ENCODE measurements around the gene MAP3K20.
"Not testable (repeated sequence)": the region's sequence is repeated elsewhere in the genome, so short reads cannot be mapped to it uniquely, and the experiment has no call there.

Gene MAP3K20

DNA sequence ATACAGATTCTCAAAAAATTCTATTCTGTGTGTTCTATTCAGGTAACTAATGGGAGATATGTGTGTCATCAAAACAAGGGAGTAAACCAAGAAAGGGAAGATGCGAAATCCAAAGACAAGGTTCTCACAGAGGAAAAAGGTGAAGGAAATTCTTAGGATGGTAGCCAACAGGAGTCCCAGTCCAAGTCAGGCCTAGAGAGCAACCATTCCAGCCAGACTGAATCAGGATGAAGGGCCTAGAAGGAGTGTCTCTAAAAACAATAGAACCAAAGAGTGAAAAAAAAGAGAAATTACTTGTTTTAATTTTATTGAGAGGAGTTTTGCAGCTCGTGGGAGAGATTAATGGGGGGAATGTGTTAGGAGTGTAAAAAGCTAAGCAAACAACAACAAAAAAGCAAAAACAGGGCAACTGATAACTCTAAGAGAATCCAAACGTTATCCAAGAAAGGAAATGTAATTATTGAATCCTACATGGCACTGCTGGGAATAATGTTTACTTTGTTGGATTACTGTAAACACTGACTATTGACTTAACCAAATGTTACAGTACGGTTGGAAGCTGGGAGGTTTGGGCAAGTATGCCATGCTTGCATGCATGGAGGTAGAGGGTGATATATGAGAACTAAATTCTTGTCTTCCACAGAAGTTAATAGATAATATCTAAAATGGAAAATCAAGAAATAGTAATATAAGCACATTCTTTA is 12.3 kb downstream of the MAP3K20 start:
- DNase-seq: no peak

- DNase-seq: no peak
These were observed 14.7 kb downstream of the MAP3K20 start for GRCh38 chr2:173090276-173090877.

GRCh38 chr2:173090973-173091660 is 15.5 kb downstream of the MAP3K20 start:
- DNase-seq: no peak

DNA sequence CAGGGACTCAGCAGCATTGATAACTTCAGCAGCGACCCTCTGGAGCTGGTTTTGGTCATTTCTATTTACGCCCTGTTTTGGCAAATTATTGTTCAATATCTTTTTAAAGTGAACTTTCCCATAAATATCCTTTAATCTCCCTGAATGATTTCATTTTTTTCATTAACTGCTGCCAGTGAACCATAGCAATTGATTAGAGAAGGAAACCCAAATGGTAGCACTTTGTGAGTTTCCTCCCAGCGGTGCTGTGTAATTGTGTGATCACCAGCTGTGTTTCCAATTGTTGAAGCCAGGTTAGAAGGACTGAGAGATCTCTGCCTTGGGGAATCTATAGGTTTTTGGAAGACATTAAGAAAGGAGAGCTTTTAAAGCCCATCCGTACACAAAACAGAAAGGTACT is 16.3 kb downstream of the MAP3K20 start:
- no peak for DNase-seq

DNA sequence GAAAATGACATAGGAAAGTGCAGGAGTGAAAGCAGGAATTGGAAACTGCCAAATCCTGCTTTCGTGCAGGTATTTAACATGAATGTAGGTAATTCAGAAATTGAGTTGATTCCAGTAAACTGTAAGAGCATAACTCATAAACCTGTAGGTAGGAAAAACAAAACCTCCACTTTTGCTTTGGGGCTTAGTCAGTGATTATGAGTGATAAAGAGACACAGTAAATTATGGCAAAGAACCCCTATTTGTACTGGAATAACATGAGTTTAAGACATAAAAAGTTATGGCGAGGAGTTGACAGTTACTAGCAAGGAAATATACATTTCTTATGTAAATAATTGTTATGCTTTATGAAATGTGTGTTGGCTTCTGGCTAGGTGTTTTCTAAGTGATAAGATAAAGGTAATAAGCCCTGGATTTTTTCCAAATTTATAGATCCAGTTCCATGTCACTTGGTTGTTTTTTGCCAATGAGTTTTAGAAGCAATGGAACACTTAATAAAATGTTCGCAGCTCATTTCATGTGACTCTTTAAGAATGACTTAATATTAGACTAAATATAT is 17.3 kb downstream of the MAP3K20 start:
- DNase-seq: no peak

DNA sequence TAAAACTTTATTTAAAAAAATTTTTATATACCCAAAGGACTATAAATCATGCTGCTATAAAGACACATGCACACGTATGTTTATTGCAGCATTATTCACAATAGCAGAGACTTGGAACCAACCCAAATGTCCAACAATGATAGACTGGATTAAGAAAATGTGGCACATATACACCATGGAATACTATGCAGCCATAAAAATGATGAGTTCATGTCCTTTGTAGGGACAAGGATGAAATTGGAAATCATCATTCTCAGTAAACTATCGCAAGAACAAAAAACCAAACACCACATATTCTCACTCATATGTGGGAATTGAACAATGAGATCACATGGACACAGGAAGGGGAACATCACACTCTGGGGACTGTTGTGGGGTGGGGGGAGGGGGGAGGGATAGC is 18.0 kb downstream of the MAP3K20 start:
- not testable (repeated sequence) for DNase-seq

GRCh38 chr2:173094731-173095130 is 19.1 kb downstream of the MAP3K20 start:
- no peak for DNase-seq

DNA sequence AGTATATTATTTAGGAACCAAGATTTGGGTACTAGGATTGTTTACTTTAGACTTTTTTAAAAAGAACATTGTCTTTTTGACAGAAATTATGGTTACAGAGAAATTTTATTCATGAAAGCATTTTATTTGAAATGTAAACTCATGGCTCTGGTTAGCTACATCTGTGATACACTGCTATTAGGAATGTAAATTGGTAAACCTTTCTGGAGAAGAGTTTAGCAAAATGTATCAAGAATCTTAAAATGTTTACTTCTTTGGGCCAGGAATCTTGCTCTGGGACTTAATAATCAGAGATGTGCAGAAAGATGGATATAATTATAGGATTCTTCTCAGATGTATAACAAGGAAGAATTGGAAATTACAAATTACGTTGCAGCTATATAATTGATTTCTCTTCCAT is 19.7 kb downstream of the MAP3K20 start:
- DNase-seq: no peak

GRCh38 chr2:173099271-173099670 is 23.6 kb downstream of the MAP3K20 start:
- DNase-seq: no peak

GRCh38 chr2:173099804-173100203 is 24.2 kb downstream of the MAP3K20 start:
- DNase-seq: no peak

DNA sequence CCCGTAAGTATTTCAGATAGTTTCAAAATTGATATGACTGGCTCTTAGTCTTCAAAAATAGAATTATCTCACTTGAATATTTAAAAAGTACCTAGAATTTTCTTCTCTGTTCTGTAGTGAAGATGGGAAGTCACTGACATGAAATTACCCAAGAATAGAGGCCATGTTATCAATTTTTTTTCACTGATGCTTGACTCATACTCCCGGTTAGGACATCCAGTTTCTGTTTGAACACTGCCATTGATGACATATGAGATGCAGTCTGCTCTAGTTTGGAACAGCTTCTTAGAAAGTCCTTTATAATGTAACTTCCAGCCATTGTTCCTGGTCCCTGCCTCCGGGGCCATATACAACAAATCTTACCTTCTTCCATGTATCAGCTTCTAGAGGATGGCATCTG is 26.0 kb downstream of the MAP3K20 start:
- DNase-seq: no peak

DNA sequence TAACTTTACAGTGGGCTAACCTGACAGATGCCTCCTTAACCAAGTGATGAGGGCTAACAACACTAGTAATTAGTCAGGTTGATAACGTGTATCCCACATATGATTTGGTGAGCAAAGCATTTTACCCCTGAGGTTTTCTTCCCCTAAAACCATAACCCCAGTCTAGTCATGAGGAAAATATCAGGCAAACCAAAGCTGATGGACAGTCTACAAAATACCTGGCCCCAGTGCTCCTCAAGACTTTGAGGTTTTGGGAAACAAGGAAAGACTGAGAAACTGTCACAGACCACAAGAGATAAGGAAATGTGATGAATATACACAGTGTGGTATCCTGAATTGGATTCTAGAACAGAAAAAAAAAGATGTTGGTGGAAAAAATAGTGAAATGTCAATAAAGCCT is 28.5 kb downstream of the MAP3K20 start:
- no peak for DNase-seq

GRCh38 chr2:173106959-173107628 is 31.4 kb downstream of the MAP3K20 start:
- no peak for DNase-seq

DNA sequence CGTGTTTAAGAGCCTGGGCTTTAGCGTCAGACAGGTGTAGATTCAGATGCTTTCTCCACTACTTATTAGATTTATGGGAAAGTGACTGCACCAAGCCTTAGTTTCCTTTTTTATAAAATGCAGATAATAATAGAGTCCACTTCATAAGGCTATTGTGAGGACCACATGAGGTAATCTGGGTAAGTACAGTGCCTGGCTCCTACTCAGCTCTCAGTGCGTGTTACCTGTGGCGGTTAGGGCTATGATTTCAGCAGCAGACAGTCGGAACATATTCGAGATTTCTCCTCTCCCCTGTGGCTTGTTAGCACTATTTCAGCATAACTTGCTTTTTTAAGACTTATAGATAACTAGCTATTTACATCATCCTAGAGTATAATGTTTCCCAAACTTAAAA is 32.0 kb downstream of the MAP3K20 start:
- no peak for DNase-seq

- DNase-seq: no peak
These were observed 33.9 kb downstream of the MAP3K20 start for GRCh38 chr2:173109253-173110188.

DNA sequence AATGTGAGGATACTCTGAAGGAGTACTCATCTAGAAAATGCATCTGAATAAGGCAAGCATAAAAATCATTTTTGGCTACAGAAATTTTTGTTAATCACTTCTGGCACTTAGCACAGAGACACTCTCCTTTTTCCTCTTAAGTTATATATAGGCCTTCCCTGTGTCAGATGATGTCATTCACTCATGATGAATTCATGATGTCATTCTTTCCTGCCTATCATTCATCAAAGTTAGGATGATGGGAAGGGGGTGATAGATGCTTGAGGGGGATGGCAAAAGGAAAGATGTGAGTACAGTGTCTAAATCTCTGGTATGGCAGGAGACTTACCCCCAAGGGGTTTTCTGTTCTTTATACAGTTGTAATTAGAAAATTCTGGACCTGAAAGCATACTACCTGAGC is 42.0 kb downstream of the MAP3K20 start:
- no peak for DNase-seq

DNA sequence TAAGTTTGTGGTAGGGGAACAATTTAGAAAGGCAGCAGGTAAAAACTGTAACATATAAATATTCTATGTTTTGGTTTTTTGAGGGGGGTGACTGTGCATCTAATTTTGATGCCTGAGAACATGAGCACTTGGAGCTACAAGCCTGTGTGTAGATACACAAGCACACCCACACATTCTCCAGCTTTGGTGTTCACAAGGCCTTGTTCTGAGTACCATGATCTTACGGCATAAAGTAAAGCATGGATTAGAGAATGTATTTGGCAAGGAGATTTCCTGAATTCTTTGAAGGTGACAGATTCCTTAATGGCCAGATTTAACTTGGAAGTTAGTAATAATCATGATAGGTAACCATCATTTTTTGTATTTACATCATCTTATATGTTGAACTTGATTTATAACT is 42.7 kb downstream of the MAP3K20 start:
- DNase-seq: no peak

DNA sequence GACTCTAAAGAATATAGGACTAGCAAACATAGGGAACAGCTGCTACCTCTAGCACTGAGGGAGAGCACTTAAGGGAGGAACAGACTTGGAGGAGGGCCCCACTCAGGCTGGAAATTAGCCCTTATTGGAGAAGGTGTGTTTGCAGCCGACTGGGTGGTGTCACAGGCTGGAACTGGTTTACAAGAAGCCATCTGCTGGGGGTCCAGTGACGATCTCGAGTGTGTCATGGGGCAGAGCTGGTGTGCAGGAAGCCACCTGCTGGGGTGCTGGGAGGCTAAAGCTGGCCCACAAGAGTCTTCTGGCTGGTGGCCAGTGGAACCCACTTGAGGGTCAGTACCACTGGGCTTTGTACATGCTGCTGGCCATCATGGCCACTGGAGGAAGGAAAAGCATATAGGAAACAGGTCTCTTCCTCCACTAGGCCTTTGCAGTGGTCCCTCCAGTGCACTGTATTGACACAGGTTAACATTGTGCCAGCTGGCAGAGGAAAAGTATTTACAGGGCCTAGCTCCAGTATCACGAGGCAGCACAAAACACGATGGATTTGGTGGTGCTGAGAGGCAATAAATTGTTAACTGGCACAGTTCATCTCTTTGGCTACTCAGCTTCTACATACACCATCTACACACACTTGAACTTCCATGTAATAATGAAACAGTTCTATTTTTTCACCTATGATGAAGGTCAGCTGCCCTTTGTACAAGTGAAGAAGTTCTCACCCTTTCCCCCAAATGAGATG is 43.6 kb downstream of the MAP3K20 start:
- DNase-seq: no peak

GRCh38 chr2:173119944-173120343 is 44.3 kb downstream of the MAP3K20 start:
- DNase-seq: no peak

DNA sequence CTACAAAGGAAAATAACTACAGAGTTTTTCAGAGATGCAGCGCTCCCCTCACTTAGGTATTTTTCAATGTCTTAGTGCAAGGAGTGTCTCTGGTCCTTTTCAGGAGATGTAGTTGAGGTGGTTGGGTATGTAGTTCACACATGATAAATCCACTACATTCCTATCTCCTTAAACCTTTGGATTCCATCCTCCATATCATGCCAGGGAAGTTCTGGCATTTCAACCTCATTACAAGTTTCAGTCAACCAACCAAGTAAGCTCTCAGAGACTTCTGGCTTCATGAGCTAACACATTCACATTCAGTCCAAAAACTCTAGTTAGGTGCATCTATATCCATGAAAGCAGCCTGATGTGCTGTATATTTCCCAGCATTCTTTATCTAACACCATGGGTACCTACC is 47.3 kb downstream of the MAP3K20 start:
- no peak for DNase-seq

DNA sequence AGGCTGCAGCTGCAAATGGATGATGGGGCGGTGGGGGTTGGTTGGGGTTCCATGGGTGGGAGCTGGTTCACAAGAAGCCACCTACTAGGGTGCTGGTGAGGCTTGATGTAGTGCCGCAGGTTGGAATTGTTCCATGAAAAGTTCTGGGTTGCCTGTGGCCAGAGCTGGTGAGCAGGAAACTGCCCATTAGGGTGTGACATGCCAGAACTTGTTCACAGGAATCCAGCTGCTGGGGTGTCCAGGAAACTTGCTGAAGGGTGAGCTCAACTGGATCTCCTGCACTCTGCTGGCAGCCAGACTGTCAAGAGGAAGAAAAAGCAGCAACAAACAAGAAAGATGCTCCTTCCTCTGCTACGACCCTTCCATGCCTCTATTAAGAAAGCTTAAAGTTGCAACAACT is 48.8 kb downstream of the MAP3K20 start:
- no peak for DNase-seq

- no peak for DNase-seq
These were observed 51.2 kb downstream of the MAP3K20 start for GRCh38 chr2:173126819-173127218.
